B cell (primary cell): ENCODE results near the gene CPA1. TPM values are rescaled to one million over a fixed set of nuclear protein-coding genes. Genes with fewer than 3 reads are reported as not detected.

Source experiments
- ATAC-seq: fragments of 200-7000 bp; cut with Tn5 transposase; one replicate; pipeline ENCODE4 v1.10.0; 2021; ENCODE audit warnings: low read depth, mild to moderate bottlenecking, moderate number of reproducible peaks, moderate library complexity
- CTCF ChIA-PET: fragments of 350-600 bp; sonication (Branson Sonifier 250); formaldehyde crosslinking; loops from one replicate; lab custom pipeline; 2021; ENCODE audit warnings: antibody characterized with exemption, inconsistent platforms; lab: Charles Lee
- POLR2A ChIA-PET: fragments of 350-600 bp; sonication (Branson Sonifier 250); formaldehyde crosslinking; loops from one replicate; lab custom pipeline; 2021; ENCODE audit warnings: antibody characterized with exemption; lab: Charles Lee
- DNase-seq: peaks from one replicate; pipeline ENCODE4 v3.0.0; 2013
- H2AFZ ChIP-seq: 2 replicates; pipeline ENCODE4 v1.6.1; 2012; ENCODE audit warnings: mild to moderate bottlenecking, low read depth, low read length; ENCODE audit not compliant: insufficient read depth, poor library complexity, severe bottlenecking
- H3K27ac ChIP-seq, 2 donors: 1 replicate in 1 of 2; 2 replicates in 1 of 2; pipeline ENCODE4 v1.5.1; 2012 to 2013; ENCODE audit warnings: low read length in 2 of 2, mild to moderate bottlenecking in 2 of 2, moderate library complexity in 1 of 2
- H3K27me3 ChIP-seq, 4 experiments: fragments of 200-600 bp in 1 of 4; sonication (generic) in 1 of 4; replicated peaks in 1 of 4; 1 replicate in 2 of 4; 2 replicates in 2 of 4; pipeline versions ENCODE4 v1.6.1 to v1.7.0; 2013 to 2016; ENCODE audit warnings: low read length in 3 of 4, mild to moderate bottlenecking in 2 of 4, mixed read lengths in 1 of 4, moderate library complexity in 1 of 4; ENCODE audit not compliant: insufficient read depth in 4 of 4, control insufficient read depth in 3 of 4; ENCODE audit errors: control extremely low read depth in 1 of 4
- H3K36me3 ChIP-seq, 2 experiments: replicated peaks in 1 of 2; 1 replicate in 1 of 2; 2 replicates in 1 of 2; pipeline versions ENCODE4 v1.6.1 to v1.7.1; 2013; ENCODE audit warnings: low read length in 1 of 2; ENCODE audit not compliant: insufficient read depth in 2 of 2, control insufficient read depth in 1 of 2; ENCODE audit errors: control extremely low read depth in 1 of 2, extremely low read depth in 1 of 2
- H3K4me1 ChIP-seq, 2 donors: fragments of 200-600 bp in 1 of 2; sonication (generic) in 1 of 2; 1 replicate in 1 of 2; 2 replicates in 1 of 2; pipeline versions ENCODE4 v1.5.1 to v1.6.1; 2013 to 2017; ENCODE audit warnings: low read length in 2 of 2; ENCODE audit not compliant: control insufficient read depth in 2 of 2, insufficient read depth in 2 of 2
- H3K4me2 ChIP-seq: replicated peaks from 2 replicates; pipeline ENCODE3; 2012; ENCODE audit warnings: mild to moderate bottlenecking, low read depth, low read length; ENCODE audit not compliant: poor library complexity, severe bottlenecking
- H3K4me3 ChIP-seq, 5 experiments: fragments of 200-600 bp in 1 of 5; sonication (generic) in 1 of 5; 1 replicate in 3 of 5; 2 replicates in 2 of 5; pipeline versions ENCODE4 v1.5.1 to v1.7.0; 2011 to 2016; ENCODE audit warnings: low read length in 4 of 5, mild to moderate bottlenecking in 4 of 5, low read depth in 2 of 5, control low read depth in 1 of 5, moderate library complexity in 1 of 5; ENCODE audit not compliant: insufficient read depth in 1 of 5; ENCODE audit errors: control extremely low read depth in 1 of 5, extremely low read depth in 1 of 5
- H3K79me2 ChIP-seq: fragments of 200-600 bp; sonication (generic); one replicate; pipeline ENCODE4 v1.6.0; 2016; ENCODE audit warnings: low read length; ENCODE audit not compliant: control insufficient read depth, insufficient read depth
- H3K9ac ChIP-seq: fragments of 200-600 bp; sonication (generic); 2 replicates; pipeline ENCODE4 v1.6.1; 2017; ENCODE audit warnings: mild to moderate bottlenecking, low read length, moderate library complexity
- H3K9me3 ChIP-seq, 3 donors: one replicate each; pipeline versions ENCODE4 v1.6.1 to v1.7.1; 2013; ENCODE audit warnings: low read length in 2 of 3; ENCODE audit not compliant: control insufficient read depth in 2 of 3, insufficient read depth in 1 of 3; ENCODE audit errors: control extremely low read depth in 1 of 3
- H4K20me1 ChIP-seq: 2 replicates; pipeline ENCODE4 v1.6.0; 2012; ENCODE audit warnings: mild to moderate bottlenecking, low read length; ENCODE audit not compliant: insufficient read depth, control insufficient read depth, poor library complexity, severe bottlenecking
- H3K27ac Mint-ChIP-seq: one replicate; pipeline ENCODE4 v1.8.0; 2021; ENCODE audit warnings: mixed read lengths
- H3K27me3 Mint-ChIP-seq: one replicate; pipeline ENCODE4 v1.8.0; 2021; ENCODE audit warnings: mixed read lengths
- H3K4me1 Mint-ChIP-seq: one replicate; pipeline ENCODE4 v1.8.0; 2021; ENCODE audit warnings: mixed read lengths
- H3K4me3 Mint-ChIP-seq: one replicate; pipeline ENCODE4 v1.8.0; 2021; ENCODE audit warnings: mixed read lengths
- H3K9me3 Mint-ChIP-seq: one replicate; pipeline ENCODE4 v1.8.0; 2022; ENCODE audit warnings: mixed read lengths; ENCODE audit not compliant: insufficient read depth
- EZH2 ChIP-seq: IDR thresholded peaks from 2 replicates; pipeline ENCODE4 v1.6.1; 2012; ENCODE audit warnings: borderline replicate concordance, low read depth, mild to moderate bottlenecking, moderate library complexity, low read length; ENCODE audit not compliant: insufficient read depth, poor library complexity, severe bottlenecking
- WGBS: methylation state at CpG from one replicate; pipeline ENCODE4 v1.1.5; 2013; ENCODE audit warnings: missing lambda C conversion rate; ENCODE audit not compliant: insufficient coverage; 5-methylcytosine and 5-hydroxymethylcytosine counted together
- intact Hi-C: fragments of 100-400 bp; cut with micrococcal nuclease; formaldehyde crosslinking; loops from one replicate; pipeline ENCODE4 v1.10.0; 2022
- polyA plus RNA-seq: library from polyadenylated mRNA; depleted of rRNA; stranded (reverse); fragments of >200 nt; gene quantifications from 2 replicates; pipeline ENCODE4 v1.2.3, GENCODE V29; 2012
- total RNA-seq, 2 donors: library from RNA; stranded (reverse); fragments of 120-200 nt in 1 of 2; gene quantifications; 1 replicate in 1 of 2; 2 replicates in 1 of 2; pipeline versions ENCODE4 v1.2.3 to v1.2.4, GENCODE V29; 2013 to 2022
- TF ChIP-seq, protein P1 (sequence below): fragments of 200-600 bp; IDR thresholded peaks from one replicate; pipeline ENCODE4 v1.8.0; 2022; ENCODE audit warnings: antibody characterized with exemption, mild to moderate bottlenecking

CPA1 gene
- total and polyA plus RNA-seq, 2 donors (not counting 1 experiment from before 2014, with no cell fraction given), result not detected

DNA sequence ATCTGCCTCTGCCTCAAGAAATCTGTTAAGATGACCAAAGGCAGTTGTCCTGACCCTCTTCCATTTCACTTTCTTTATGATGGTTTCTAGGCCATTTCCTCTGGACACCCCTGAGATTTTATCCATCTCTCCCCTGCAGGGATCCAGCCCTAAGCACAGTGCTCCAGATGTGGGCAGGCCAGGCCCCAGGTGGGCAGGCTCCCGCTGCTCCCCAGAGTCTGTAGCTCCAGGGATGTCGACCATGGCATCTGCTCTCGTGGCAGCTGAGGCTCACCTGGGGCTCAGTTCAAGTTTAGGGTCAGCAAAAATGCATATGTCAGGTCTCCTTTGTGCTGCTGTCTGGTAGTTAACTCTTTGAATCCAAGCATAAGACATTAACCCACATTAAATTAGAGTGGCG is 48.7 kb downstream of the CPA1 start:
- no peaks in the 10 kb centered on the region for H3K79me2 ChIP-seq
- TF ChIP-seq, protein P1, sequence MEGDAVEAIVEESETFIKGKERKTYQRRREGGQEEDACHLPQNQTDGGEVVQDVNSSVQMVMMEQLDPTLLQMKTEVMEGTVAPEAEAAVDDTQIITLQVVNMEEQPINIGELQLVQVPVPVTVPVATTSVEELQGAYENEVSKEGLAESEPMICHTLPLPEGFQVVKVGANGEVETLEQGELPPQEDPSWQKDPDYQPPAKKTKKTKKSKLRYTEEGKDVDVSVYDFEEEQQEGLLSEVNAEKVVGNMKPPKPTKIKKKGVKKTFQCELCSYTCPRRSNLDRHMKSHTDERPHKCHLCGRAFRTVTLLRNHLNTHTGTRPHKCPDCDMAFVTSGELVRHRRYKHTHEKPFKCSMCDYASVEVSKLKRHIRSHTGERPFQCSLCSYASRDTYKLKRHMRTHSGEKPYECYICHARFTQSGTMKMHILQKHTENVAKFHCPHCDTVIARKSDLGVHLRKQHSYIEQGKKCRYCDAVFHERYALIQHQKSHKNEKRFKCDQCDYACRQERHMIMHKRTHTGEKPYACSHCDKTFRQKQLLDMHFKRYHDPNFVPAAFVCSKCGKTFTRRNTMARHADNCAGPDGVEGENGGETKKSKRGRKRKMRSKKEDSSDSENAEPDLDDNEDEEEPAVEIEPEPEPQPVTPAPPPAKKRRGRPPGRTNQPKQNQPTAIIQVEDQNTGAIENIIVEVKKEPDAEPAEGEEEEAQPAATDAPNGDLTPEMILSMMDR, result no peak
- TF ChIP-seq EZH2, result no peak
- H3K4me3 ChIP-seq, result no peak overlapping the region
- H3K9ac ChIP-seq, result no peak overlapping the region
- POLR2A ChIA-PET, result no interaction called here
- DNase-seq, result no peak
- no peaks in the 10 kb centered on the region for H4K20me1 ChIP-seq
- H3K4me2 ChIP-seq, result no peak overlapping the region
- WGBS, result 94% methylated on average over 3 of the region's 4 CpGs
- ATAC-seq, result no peak
- no peaks in the 10 kb centered on the region for H3K4me1 Mint-ChIP-seq
- no peaks in the 10 kb centered on the region for H3K27me3 ChIP-seq
- H3K27ac Mint-ChIP-seq, result no peak overlapping the region
- H3K9me3 Mint-ChIP-seq, result no peaks in the 10 kb centered on the region
- intact Hi-C loops, result no loop called here
- H2AFZ ChIP-seq, result no peak overlapping the region
- H3K4me1 ChIP-seq, result peaks cover 0 to 2% of the 10 kb centered on the region in 2 donors
- H3K36me3 ChIP-seq, result no peaks in the 10 kb centered on the region
- CTCF ChIA-PET, result no interaction called here
- H3K9me3 ChIP-seq, result no peaks in the 10 kb centered on the region
- H3K27ac ChIP-seq, result no peak overlapping the region
- H3K27me3 Mint-ChIP-seq, result no peaks in the 10 kb centered on the region
- H3K4me3 Mint-ChIP-seq, result no peak overlapping the region

DNA sequence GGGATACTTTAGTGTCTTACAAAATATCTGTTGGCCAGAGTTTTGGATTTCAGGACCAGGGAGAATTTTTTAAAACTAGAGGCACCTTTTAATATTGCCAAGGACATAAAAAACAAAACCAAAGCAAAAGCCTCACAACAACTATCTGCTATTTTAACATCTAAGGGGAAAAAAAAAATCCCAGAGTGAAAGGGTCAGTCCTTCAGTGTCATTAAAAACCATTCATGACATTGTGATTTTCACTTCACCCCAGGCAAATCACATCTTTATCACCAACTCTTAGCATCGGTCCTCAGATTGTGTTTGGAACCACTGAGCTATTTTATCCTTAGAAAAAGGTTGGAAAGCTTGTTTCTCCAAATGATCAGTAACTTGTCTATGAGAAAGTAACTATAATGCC is 49.8 kb downstream of the CPA1 start:
- ChIA-PET CTCF (no interaction called here), POLR2A (no interaction called here)
- H3K4me2 ChIP-seq, result no peak overlapping the region
- H2AFZ ChIP-seq, result no peak overlapping the region
- Mint-ChIP-seq H3K27ac (no peak overlapping the region), H3K27me3 (no peaks in the 10 kb centered on the region), H3K9me3 (no peaks in the 10 kb centered on the region), H3K4me1 (no peaks in the 10 kb centered on the region), H3K4me3 (no peak overlapping the region)
- no peaks in the 10 kb centered on the region for H4K20me1 ChIP-seq
- H3K27me3 ChIP-seq, result no peaks in the 10 kb centered on the region
- peaks cover 0 to 2% of the 10 kb centered on the region in 2 donors for H3K4me1 ChIP-seq
- no peak for DNase-seq
- no peak overlapping the region for H3K4me3 ChIP-seq
- intact Hi-C loops, result no loop called here
- no peaks in the 10 kb centered on the region for H3K9me3 ChIP-seq
- TF ChIP-seq, protein P1, result no peak
- TF ChIP-seq EZH2, result no peak
- ATAC-seq, result no peak
- H3K36me3 ChIP-seq, result no peaks in the 10 kb centered on the region
- no peaks in the 10 kb centered on the region for H3K79me2 ChIP-seq
- WGBS, result no CpG with 5 or more reads among the region's 1 CpG
- no peak overlapping the region for H3K9ac ChIP-seq
- H3K27ac ChIP-seq, result no peak overlapping the region
